ENCODE data around the gene FUT7. TPM values are rescaled to one million over a fixed set of nuclear protein-coding genes. Genes with fewer than 3 reads are reported as not detected.

The FUT7 gene
- total RNA-seq, 2 experiments from 2014 or later = 2.5 to 2.6 TPM

DNA sequence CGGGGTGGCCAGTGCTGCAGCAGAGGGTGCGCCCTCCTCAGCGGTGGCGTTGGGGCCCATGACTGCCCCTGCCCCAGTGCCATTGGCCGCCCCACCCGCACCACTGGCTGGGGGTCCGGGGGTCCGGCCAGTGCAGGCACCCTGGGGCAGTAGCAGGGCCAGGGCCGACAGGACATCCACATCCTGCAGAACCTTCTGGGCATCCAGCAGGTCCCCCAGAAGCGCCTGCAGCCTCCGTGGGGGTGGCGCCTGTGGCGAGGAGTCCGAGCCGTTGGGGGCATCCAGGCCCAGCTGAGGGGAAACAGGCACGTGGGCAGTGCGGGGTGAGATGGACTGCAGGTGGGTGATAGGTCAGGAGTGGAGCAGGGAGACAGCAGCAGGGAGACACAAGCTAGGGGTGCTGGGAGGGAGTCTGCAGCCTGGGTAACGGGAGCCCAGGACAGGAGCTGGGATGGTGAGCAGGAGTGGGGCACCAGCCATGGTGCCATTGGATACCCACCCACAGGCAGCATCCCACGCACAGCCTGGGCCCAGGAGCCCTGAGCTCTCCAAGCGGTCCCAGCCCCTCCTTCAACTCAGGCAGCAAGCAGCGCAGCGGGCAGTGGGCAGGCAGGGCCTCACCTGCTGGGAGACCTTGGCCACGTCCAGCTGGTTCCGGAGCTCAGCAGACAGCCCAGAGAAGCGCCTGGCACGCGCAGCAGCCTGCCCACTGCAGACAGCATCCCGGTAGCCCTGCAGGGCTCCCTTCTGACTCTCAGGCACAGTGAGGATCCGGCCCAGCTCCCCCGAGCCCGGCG, 10.9 kb downstream of the FUT7 start:
- H3K4me3 Mint-ChIP-seq = no peak overlapping the region
- no peak for ATAC-seq
- POLR2A ChIA-PET = interaction anchor here (0.7 kb wide), 1 partner anchor 49 kb away, joined by 3 read pairs; no protein-coding TSS in a partner anchor
- no peaks in the 10 kb centered on the region for H3K27me3 Mint-ChIP-seq (ENCODE audit: low read depth)
- H3K4me1 Mint-ChIP-seq (ENCODE audit: low read depth) = peaks cover 23% of the 10 kb centered on the region
- no peaks in the 10 kb centered on the region for H3K9me3 Mint-ChIP-seq (ENCODE audit: insufficient read depth)
- no peak for DNase-seq
- H3K27ac Mint-ChIP-seq = no peak overlapping the region
- CTCF ChIA-PET = interaction anchor here (1.3 to 4.1 kb wide), 3 partner anchors 8 to 28 kb away, joined by 3 to 18 read pairs (median 4); partner anchors contain the start of gene PAXX
- H3K36me3 Mint-ChIP-seq (ENCODE audit: low read depth) = peaks cover 10% of the 10 kb centered on the region

DNA sequence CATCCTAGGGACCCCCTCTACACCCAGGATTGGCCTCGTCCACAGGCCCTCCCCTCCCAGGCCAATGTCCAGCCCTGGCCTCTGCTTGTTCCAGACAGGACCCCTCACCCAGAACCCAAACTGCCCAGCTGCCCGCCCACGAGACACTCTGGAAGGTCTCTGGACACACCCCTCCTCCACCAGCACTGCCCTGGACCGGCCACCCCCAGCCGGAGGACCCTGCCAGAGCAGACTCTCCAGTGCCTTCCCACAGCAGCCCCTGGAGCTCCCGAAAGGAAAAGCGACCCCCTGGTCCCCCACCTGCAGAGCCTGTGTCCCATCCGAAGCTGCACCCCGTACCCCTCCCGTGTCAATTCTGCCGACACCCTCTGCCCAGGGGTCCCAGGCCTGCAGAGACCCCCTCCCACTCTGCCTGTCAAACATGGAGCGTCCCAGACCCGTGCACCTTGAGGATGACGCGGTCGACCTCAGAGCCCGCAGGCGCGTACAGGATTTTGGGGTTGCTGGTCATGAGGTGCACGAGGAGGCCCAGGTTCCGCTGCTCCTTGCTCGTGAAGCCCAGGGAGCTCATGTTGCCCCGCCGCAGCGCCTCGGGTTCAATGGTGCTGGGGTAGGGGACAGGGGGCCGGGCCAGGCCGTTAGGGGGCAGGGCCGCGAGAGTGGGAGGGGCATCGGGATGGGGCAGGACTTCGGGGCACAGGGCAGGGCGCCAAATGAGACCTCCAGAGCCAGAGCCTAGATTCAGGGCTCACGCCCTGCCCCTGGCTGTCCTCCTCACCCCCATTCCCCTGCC, 11.8 kb downstream of the FUT7 start:
- Mint-ChIP-seq H3K9me3 (ENCODE audit: insufficient read depth) (no peaks in the 10 kb centered on the region), H3K4me1 (ENCODE audit: low read depth) (peaks cover 23% of the 10 kb centered on the region), H3K36me3 (ENCODE audit: low read depth) (peaks cover 11% of the 10 kb centered on the region), H3K4me3 (no peak overlapping the region), H3K27ac (peak overlapping the region; percentile 34), H3K27me3 (ENCODE audit: low read depth) (no peaks in the 10 kb centered on the region)
- no peak for DNase-seq
- ATAC-seq = no peak
- ChIA-PET CTCF (interaction anchor here (1.3 to 4.1 kb wide), 2 partner anchors 9 to 27 kb away, joined by 3 to 18 read pairs; partner anchors contain the start of gene PAXX), POLR2A (interaction anchor here (0.7 to 0.9 kb wide), 2 partner anchors 49 to 221 kb away, joined by 3 read pairs; partner anchors contain the start of gene TUBB4B)

DNA sequence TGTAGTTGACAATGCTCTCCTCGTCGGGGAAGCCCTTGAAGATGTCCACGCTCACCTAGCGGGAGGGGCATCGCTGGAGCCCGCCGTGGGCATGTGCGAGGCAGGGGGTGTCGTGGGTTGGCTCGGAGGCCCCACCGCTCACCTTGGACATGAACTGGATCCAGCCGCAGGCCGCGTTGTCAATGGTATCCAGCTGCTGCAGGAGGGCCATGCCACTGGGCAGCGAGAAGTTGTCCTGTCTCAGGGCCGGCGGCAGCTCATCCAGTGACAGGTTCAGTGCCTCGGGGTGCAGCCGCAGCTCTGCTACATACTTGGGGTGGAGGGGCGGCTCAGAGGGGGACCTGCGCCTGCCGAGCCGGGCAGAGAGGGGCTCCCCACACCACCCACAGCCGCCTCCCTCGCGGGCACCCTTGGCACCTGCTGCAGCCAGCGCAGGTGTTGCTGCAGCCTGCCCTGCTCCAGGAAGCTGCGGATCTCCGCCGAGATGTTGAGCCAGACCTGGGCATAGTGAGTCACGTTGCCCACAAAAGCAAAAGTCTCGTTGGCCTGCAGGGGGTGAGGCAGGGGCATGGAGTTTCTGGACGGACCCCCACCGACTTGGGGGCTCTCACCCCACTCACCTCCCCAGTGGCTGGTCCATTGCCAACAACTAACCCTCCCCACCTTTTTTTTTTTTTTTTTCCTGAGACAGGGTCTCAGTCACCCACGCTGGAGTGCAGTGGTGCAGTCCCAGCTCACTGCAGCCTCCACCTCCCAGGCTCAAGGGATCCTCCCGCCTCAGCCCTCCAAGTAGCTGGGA, 12.9 kb downstream of the FUT7 start:
- no peak for DNase-seq
- Mint-ChIP-seq H3K27ac (no peak overlapping the region), H3K27me3 (ENCODE audit: low read depth) (no peaks in the 10 kb centered on the region), H3K36me3 (ENCODE audit: low read depth) (peaks cover 18% of the 10 kb centered on the region), H3K4me1 (ENCODE audit: low read depth) (peaks cover 12% of the 10 kb centered on the region), H3K4me3 (no peak overlapping the region), H3K9me3 (ENCODE audit: insufficient read depth) (no peaks in the 10 kb centered on the region)
- ChIA-PET CTCF (interaction anchor here (4.1 kb wide), 1 partner anchor 10 kb away, joined by 18 read pairs; no protein-coding TSS in a partner anchor), POLR2A (interaction anchor here (0.9 kb wide), 1 partner anchor 222 kb away, joined by 3 read pairs; the partner anchor contains the start of gene TUBB4B)
- no peak for ATAC-seq

DNA sequence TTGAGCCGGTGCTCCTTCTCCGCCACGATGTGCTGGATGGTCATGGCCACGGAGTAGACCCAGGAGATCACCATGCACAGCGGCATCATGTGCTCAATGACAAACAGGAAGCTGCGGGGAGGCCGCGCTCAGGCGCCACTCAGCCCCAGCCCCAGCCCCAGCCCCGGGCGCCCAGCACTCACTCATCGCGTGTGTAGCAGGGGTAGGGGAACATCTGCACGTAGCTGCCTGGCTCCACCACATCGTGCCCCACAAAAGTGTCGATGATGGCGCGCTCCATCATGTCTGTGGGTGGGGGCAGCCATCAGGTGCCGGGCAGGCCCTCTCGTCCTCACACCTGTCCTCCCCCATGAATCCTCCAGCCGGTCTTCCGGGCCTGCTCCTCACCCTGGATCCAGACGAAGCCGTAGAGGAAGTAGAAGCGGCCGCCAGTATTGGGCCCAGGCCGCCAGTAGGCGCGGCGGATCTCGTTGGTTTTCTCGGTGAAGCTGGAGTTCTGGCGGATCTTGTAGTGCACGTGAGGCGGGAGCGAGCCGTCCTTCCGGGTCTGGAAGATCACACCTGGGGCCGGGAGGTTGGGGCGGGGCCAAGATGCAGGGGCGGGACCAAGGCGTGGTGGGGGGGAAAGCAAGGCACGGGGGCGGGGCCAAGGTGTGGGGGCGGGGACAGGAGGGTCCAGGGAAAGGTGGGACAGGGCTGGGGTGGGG, 13.9 kb downstream of the FUT7 start:
- CTCF ChIA-PET = interaction anchor here (1.3 to 4.1 kb wide), 2 partner anchors 11 to 210 kb away, joined by 3 to 18 read pairs; partner anchors contain the start of gene RABL6
- POLR2A ChIA-PET = no interaction called here
- H3K9me3 Mint-ChIP-seq (ENCODE audit: insufficient read depth) = no peaks in the 10 kb centered on the region

DNA sequence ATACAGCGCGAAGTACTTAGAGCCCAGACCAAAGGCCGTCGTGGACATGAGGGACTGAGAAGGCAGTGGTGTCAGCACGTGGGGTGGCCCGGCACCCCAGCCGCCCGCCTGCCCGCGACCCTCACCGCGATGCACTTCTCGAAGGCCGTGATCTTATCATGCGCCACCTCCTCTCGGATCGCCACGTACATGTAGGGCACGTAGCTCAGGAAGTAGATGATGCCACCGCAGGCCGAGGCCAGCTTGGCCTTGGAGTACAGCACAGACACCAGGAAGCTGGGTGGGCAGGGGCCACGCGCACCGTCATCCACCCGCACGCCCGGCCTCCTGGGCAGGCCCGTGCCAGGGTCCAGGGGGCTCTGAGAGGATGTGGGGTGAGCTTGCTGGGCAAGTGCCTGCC, 14.8 kb downstream of the FUT7 start:
- ATAC-seq = no peak
- Mint-ChIP-seq H3K9me3 (ENCODE audit: insufficient read depth) (no peaks in the 10 kb centered on the region), H3K4me3 (no peak overlapping the region), H3K36me3 (ENCODE audit: low read depth) (peaks cover 18% of the 10 kb centered on the region), H3K27ac (no peak overlapping the region), H3K4me1 (ENCODE audit: low read depth) (peaks cover 5% of the 10 kb centered on the region), H3K27me3 (ENCODE audit: low read depth) (no peaks in the 10 kb centered on the region)
- ChIA-PET CTCF (interaction anchor here (1.3 kb wide), 1 partner anchor 209 kb away, joined by 3 read pairs; the partner anchor contains the start of gene RABL6), POLR2A (no interaction called here)
- no peak for DNase-seq

More for the DNA sequence above, 13.9 kb downstream of the FUT7 start:
- Mint-ChIP-seq H3K4me1 (ENCODE audit: low read depth) (peaks cover 7% of the 10 kb centered on the region), H3K27me3 (ENCODE audit: low read depth) (no peaks in the 10 kb centered on the region), H3K4me3 (no peak overlapping the region), H3K36me3 (ENCODE audit: low read depth) (peaks cover 18% of the 10 kb centered on the region), H3K27ac (no peak overlapping the region)
- no peak for DNase-seq
- no peak for ATAC-seq

DNA sequence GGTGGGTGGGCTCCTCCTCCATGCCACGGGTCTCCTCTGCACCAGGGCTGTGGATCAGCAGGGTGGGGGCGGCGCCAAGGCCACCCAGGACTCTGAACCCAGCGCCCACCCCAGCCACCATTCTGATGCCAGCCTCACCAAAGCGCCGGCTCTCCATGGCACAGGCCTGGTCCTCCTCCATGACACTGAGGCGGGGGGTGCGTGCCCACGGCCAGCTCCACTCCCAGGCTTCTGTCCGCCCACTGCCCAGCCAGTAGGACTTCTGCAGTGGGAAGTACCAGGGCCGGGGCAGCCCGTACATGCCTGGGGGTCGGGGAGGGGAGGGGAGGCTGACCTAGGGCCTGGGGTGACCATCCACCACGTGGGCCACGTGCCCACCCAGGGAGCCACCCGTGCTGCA, 15.5 kb downstream of the FUT7 start:
- no peak overlapping the region for H3K27ac Mint-ChIP-seq
- no peak overlapping the region for H3K4me3 Mint-ChIP-seq
- ATAC-seq (no peak), DNase-seq (no peak)
- H3K27me3 Mint-ChIP-seq (ENCODE audit: low read depth) = no peaks in the 10 kb centered on the region
- peaks cover 4% of the 10 kb centered on the region for H3K4me1 Mint-ChIP-seq (ENCODE audit: low read depth)
- CTCF ChIA-PET = interaction anchor here (1.3 kb wide), 1 partner anchor 209 kb away, joined by 3 read pairs; the partner anchor contains the start of gene RABL6
- H3K9me3 Mint-ChIP-seq (ENCODE audit: insufficient read depth) = no peaks in the 10 kb centered on the region
- POLR2A ChIA-PET = no interaction called here
- peaks cover 18% of the 10 kb centered on the region for H3K36me3 Mint-ChIP-seq (ENCODE audit: low read depth)

DNA sequence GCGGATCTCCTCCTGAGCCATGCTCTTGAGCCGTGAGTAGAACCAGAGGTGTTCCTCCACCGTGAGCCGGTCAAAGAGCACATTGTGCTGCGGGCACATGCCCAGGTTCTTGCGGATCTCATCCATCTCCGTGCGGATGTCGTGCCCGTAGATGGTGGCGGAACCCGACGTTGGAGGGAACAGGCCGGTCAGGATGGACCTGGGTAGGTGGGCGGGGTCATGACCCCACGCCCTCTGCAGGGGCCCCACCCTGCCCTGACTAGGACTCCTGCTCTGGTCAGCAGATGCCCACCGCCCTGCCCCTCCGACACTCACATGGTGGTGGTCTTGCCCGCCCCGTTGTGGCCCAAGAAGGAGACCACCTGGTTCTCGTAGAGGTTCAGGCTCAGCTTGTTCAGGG, 15.9 kb downstream of the FUT7 start:
- DNase-seq (no peak), ATAC-seq (no peak)
- Mint-ChIP-seq H3K9me3 (ENCODE audit: insufficient read depth) (no peaks in the 10 kb centered on the region), H3K36me3 (ENCODE audit: low read depth) (peaks cover 21% of the 10 kb centered on the region), H3K27ac (no peak overlapping the region), H3K4me1 (ENCODE audit: low read depth) (peaks cover 4% of the 10 kb centered on the region), H3K4me3 (no peak overlapping the region), H3K27me3 (ENCODE audit: low read depth) (no peaks in the 10 kb centered on the region)
- ChIA-PET CTCF (no interaction called here), POLR2A (interaction anchor here (0.6 kb wide), 1 partner anchor 214 kb away, joined by 3 read pairs; no protein-coding TSS in a partner anchor)

DNA sequence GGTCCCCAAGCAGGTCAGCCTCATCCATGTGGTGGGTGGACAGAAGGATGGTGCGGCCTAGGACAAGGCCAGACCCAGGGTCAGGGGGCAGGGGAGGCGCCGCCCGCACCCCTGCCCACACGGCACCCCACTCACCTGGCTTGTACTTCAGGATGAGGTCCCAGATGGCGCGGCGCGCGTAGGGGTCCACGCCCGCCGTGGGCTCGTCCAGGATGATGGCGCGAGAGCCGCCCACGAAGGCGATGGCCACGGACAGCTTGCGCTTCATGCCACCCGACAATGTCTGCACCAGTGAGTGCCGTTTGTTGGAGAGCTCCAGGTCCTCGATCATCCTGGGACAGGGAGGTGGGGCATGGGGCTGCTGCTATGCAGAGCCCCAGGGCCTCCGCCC, 16.4 kb downstream of the FUT7 start:
- Mint-ChIP-seq H3K27ac (no peak overlapping the region), H3K4me1 (ENCODE audit: low read depth) (peaks cover 4% of the 10 kb centered on the region), H3K27me3 (ENCODE audit: low read depth) (no peaks in the 10 kb centered on the region), H3K9me3 (ENCODE audit: insufficient read depth) (no peaks in the 10 kb centered on the region), H3K36me3 (ENCODE audit: low read depth) (peaks cover 21% of the 10 kb centered on the region), H3K4me3 (no peak overlapping the region)
- POLR2A ChIA-PET = interaction anchor here (0.6 kb wide), 1 partner anchor 214 kb away, joined by 3 read pairs; no protein-coding TSS in a partner anchor
- no peak for DNase-seq
- CTCF ChIA-PET = no interaction called here
- no peak for ATAC-seq

DNA sequence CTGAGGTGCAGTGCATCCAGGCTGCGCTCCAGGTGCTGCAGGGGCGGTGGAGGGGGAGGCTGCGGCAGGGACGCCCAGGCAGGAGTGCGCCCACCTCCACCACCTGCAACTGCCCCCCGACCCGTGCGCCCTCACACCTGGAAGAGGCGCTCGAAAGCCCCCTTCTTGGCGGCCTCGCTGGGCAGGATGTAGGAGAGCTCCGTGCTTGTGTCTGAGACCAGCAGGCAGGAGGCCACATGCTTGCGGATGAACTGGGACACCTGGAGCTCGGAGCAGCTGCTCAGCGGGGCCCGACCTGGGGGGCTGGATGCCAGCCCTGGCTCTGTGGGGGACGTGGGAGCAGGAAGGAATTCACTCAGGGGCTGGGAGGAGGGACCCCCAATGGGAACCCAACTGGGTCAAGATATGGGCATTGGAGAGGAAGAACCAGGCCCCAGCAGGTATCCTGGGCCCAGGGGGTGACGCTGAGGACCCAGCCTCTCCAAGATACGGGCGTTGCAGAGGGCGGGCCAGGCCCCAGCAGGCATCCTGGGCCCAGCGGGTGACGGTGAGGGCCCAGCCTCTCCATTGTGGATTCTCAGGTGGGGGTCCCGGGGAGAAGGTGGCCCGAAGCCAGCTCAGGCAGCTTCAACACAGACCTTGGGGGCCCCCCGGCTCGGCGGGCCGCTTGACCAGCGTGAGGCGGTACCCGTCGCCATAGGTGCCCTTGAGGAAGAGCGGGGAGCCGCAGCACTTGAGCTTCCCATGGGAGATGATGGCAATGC, 16.9 kb downstream of the FUT7 start:
- peaks cover 21% of the 10 kb centered on the region for H3K36me3 Mint-ChIP-seq (ENCODE audit: low read depth)
- H3K9me3 Mint-ChIP-seq (ENCODE audit: insufficient read depth) = no peaks in the 10 kb centered on the region
- ChIA-PET POLR2A (interaction anchor here (0.6 kb wide), 1 partner anchor 213 kb away, joined by 3 read pairs; no protein-coding TSS in a partner anchor), CTCF (no interaction called here)
- no peak for ATAC-seq
- no peak overlapping the region for H3K27ac Mint-ChIP-seq
- H3K27me3 Mint-ChIP-seq (ENCODE audit: low read depth) = no peaks in the 10 kb centered on the region
- H3K4me3 Mint-ChIP-seq = no peak overlapping the region
- DNase-seq = no peak
- H3K4me1 Mint-ChIP-seq (ENCODE audit: low read depth) = peaks cover 4% of the 10 kb centered on the region

DNA sequence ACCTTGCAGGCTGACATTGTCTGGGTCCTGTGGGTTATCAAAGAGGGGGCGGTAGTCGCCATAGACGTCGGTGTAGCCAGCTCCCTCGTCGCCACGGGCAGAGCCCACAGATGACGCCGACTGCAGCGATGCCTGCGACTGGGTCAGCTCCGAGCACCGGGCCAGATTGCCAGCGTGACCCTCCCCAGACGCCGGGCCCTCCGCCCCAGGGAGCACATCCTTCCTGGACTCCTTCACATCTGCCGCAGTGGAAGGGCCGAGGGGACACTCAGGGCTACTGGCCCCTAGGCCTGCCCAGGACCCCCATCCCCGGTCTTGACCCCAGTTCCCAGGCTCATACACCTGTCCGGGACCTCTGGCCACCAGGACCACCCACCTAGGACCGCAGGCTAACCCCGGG, 17.7 kb downstream of the FUT7 start:
- Mint-ChIP-seq H3K4me3 (no peak overlapping the region), H3K9me3 (ENCODE audit: insufficient read depth) (no peaks in the 10 kb centered on the region), H3K4me1 (ENCODE audit: low read depth) (peaks cover 2% of the 10 kb centered on the region), H3K36me3 (ENCODE audit: low read depth) (peaks cover 17% of the 10 kb centered on the region), H3K27ac (no peak overlapping the region), H3K27me3 (ENCODE audit: low read depth) (no peaks in the 10 kb centered on the region)
- POLR2A ChIA-PET = no interaction called here
- DNase-seq (no peak), ATAC-seq (no peak)
- CTCF ChIA-PET = no interaction called here
